Peyer's patch (tissue), 4 donors: Measurements from ENCODE around the gene ASTN1.

Source experiments
- POLR2A ChIP-seq, 2 donors: fragments of 450-650 bp; IDR thresholded peaks; one replicate each; pipeline ENCODE4 v1.5.1; 2017; ENCODE audit warnings: antibody characterized with exemption in 2 of 2, mild to moderate bottlenecking in 2 of 2, moderate library complexity in 2 of 2
- TF ChIP-seq, protein P1 (sequence below), 6 experiments: fragments of 450-650 bp in 4 of 6; fragments of 200-600 bp in 2 of 6; sonication (generic) in 1 of 6; IDR thresholded peaks; one replicate each; pipeline ENCODE4 v1.5.1; 2017 to 2019; ENCODE audit warnings: antibody characterized with exemption in 6 of 6, mild to moderate bottlenecking in 3 of 6, moderate library complexity in 1 of 6

DNA sequence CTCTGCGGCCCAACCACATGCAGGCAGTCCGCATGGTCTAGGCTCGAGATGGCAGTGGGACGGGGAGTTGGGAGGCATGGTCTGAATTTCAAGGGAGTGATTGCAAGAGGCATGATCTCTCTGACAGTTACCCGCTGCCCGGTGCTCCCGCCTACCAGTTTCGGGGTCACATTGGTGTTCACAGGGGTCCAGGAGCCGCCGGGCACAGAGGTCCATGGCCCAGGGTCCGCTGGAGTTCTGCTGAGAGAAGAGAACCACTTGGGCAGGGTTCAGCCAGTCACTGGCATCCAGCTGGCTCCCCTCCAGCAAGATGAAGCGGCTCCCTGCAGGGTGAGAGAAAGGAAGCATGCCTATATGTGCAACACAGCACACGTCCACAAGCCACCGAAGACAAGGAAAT lies 141.3 kb downstream of the ASTN1 start:
- TF ChIP-seq, protein P1, sequence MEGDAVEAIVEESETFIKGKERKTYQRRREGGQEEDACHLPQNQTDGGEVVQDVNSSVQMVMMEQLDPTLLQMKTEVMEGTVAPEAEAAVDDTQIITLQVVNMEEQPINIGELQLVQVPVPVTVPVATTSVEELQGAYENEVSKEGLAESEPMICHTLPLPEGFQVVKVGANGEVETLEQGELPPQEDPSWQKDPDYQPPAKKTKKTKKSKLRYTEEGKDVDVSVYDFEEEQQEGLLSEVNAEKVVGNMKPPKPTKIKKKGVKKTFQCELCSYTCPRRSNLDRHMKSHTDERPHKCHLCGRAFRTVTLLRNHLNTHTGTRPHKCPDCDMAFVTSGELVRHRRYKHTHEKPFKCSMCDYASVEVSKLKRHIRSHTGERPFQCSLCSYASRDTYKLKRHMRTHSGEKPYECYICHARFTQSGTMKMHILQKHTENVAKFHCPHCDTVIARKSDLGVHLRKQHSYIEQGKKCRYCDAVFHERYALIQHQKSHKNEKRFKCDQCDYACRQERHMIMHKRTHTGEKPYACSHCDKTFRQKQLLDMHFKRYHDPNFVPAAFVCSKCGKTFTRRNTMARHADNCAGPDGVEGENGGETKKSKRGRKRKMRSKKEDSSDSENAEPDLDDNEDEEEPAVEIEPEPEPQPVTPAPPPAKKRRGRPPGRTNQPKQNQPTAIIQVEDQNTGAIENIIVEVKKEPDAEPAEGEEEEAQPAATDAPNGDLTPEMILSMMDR (IDR thresholded peaks at IDR 0.05) = no peak
- TF ChIP-seq POLR2A (IDR thresholded peaks at IDR 0.05) = no peak
